ENCODE results near the gene MSH5.

GRCh38 chr6:31767096-31767645 is 27.4 kb downstream of the MSH5 start:
- TF ChIP-seq POLR2A (IDR thresholded peaks at IDR 0.05) (no peak), CTCF (IDR thresholded peaks at IDR 0.05) (no peak), POLR2AphosphoS5 (IDR thresholded peaks at IDR 0.05) (no peak), EP300 (IDR thresholded peaks at IDR 0.05) (no peak)
